Embryonic facial prominence (tissue), 1 donor: ENCODE data around the gene OR8G1.
"Not testable (repeated sequence)": the region's sequence is repeated elsewhere in the genome, so short reads cannot be mapped to it uniquely, and the experiment has no call there.

Source experiments
- DNase-seq: peaks from one replicate; pipeline ENCODE4 v3.0.0-alpha.2; 2016; ENCODE audit errors: extremely low spot score

The OR8G1 gene

GRCh38 chr11:124240621-124241397 is at the start of gene OR8G1:
Gene OR8G1 (plus strand): TSS chr11:124241095. CDS start chr11:124249676, 8,581 bp downstream.
- no peak for DNase-seq

GRCh38 chr11:124193221-124194010 is 47.5 kb upstream of the OR8G1 start:
- DNase-seq, result peak; percentile 76

- DNase-seq, result peak; percentile 50
Measured at GRCh38 chr11:124194293-124195188, 46.4 kb upstream of the OR8G1 start.

GRCh38 chr11:124195189-124195734 is 45.6 kb upstream of the OR8G1 start:
- no peak for DNase-seq

- DNase-seq, result no peak
Measured at GRCh38 chr11:124197999-124198398, 42.9 kb upstream of the OR8G1 start.

- DNase-seq, result no peak
Measured at GRCh38 chr11:124198897-124199296, 42.0 kb upstream of the OR8G1 start.

- no peak for DNase-seq
Measured at GRCh38 chr11:124199702-124200101, 41.2 kb upstream of the OR8G1 start.

- DNase-seq, result no peak
Measured at GRCh38 chr11:124200671-124201070, 40.2 kb upstream of the OR8G1 start.

GRCh38 chr11:124202951-124203350 is 37.9 kb upstream of the OR8G1 start:
- no peak for DNase-seq

GRCh38 chr11:124204008-124204407 is 36.9 kb upstream of the OR8G1 start:
- DNase-seq, result no peak

- no peak for DNase-seq
Measured at GRCh38 chr11:124207102-124207792, 33.6 kb upstream of the OR8G1 start.

- no peak for DNase-seq
Measured at GRCh38 chr11:124209824-124210357, 31.0 kb upstream of the OR8G1 start.

- no peak for DNase-seq
Measured at GRCh38 chr11:124210421-124210820, 30.5 kb upstream of the OR8G1 start.

- DNase-seq, result no peak
Measured at GRCh38 chr11:124211321-124211720, 29.6 kb upstream of the OR8G1 start.

GRCh38 chr11:124214027-124214426 is 26.9 kb upstream of the OR8G1 start:
- no peak for DNase-seq

GRCh38 chr11:124219126-124219525 is 21.8 kb upstream of the OR8G1 start:
- DNase-seq, result no peak

- no peak for DNase-seq
Measured at GRCh38 chr11:124222407-124222806, 18.5 kb upstream of the OR8G1 start.

GRCh38 chr11:124224618-124225423 is 16.1 kb upstream of the OR8G1 start:
- DNase-seq, result not testable (repeated sequence)

- no peak for DNase-seq
Measured at GRCh38 chr11:124225471-124225870, 15.4 kb upstream of the OR8G1 start.

- no peak for DNase-seq
Measured at GRCh38 chr11:124233376-124233775, 7.5 kb upstream of the OR8G1 start.
